SU-DHL-6 (cell line): ENCODE measurements around the gene GPR137.

Experiments
- EZH2phosphoT487 ChIP-seq: fragments of 200-600 bp; sonication (generic), shearing (Covaris generic); conservative IDR thresholded peaks from 2 replicates; pipeline ENCODE4 v1.6.1; 2018; ENCODE audit warnings: mild to moderate bottlenecking, antibody characterized with exemption, low read length, moderate library complexity, mixed read lengths
- TF ChIP-seq, protein P1 (sequence below): fragments of 200-600 bp; sonication (generic); IDR thresholded peaks from one replicate; pipeline ENCODE4 v1.5.1; 2017; ENCODE audit warnings: antibody characterized with exemption, mild to moderate bottlenecking, low read length, moderate library complexity; ENCODE audit not compliant: insufficient read depth, poor library complexity, severe bottlenecking

DNA sequence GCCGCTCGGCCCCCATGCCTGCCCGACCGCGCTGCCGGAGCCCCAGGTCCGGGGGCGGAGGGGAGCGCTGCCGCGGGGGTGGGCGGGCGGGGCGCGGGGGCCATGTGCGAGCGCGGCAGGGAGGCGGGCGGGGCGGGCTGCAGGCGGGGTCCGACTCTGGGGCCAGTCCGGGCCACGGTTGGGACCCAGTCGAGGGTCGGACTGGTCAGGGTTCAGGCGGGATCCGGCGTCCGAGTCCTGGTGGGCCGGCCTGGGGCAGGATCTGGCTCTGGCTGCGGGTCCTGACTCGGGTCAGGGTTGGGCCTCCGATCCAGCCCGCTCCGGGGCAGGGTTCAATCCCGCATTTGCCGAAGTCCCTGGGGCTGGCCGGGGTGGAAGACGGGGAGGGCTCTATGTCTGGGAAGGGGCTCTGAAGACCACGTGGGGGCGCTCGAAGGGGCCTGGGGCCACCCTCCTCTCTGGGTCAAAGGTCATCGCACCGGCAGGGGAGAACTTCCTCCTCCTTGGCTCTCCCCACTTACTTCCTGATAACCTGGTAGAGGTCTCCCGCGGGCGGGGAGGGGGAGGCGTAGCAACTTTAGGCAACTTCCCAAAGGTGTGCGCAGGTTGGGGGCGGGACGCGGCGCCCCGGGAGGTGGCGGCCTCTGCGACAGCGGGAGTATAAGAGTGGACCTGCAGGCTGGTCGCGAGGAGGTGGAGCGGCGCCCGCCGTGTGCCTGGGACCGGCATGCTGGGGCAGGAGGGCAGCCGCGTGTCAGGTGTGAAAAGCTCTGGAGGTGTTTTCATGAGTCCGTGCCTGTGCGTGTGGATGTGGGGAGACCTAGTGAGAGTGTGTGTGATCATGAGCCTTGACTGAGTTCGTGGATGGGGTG, 20.3 kb downstream of the GPR137 start:
- TF ChIP-seq, protein P1, sequence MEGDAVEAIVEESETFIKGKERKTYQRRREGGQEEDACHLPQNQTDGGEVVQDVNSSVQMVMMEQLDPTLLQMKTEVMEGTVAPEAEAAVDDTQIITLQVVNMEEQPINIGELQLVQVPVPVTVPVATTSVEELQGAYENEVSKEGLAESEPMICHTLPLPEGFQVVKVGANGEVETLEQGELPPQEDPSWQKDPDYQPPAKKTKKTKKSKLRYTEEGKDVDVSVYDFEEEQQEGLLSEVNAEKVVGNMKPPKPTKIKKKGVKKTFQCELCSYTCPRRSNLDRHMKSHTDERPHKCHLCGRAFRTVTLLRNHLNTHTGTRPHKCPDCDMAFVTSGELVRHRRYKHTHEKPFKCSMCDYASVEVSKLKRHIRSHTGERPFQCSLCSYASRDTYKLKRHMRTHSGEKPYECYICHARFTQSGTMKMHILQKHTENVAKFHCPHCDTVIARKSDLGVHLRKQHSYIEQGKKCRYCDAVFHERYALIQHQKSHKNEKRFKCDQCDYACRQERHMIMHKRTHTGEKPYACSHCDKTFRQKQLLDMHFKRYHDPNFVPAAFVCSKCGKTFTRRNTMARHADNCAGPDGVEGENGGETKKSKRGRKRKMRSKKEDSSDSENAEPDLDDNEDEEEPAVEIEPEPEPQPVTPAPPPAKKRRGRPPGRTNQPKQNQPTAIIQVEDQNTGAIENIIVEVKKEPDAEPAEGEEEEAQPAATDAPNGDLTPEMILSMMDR, result peak; percentile 50
- no peak for TF ChIP-seq EZH2phosphoT487
